SU-DHL-6 (cell line): ENCODE results near the gene ASCL2.

Source experiments
- H2AFZ ChIP-seq: fragments of 200-600 bp; sonication (generic); 2 replicates; pipeline ENCODE4 v1.6.1; 2014; ENCODE audit warnings: low read depth, mild to moderate bottlenecking, moderate library complexity, mixed read lengths, antibody characterized with exemption, low read length; ENCODE audit not compliant: severe bottlenecking
- H3F3A ChIP-seq: fragments of 200-600 bp; shearing (Covaris generic); 2 replicates; pipeline ENCODE4 v1.6.0; 2016; ENCODE audit warnings: antibody characterized with exemption, mild to moderate bottlenecking; ENCODE audit not compliant: insufficient read depth
- H3K27ac ChIP-seq: fragments of 200-600 bp; sonication (generic); 2 replicates; pipeline ENCODE4 v1.5.1; 2016; ENCODE audit warnings: low read depth, mild to moderate bottlenecking, low read length, moderate library complexity, mixed read lengths
- H3K27me3 ChIP-seq: fragments of 200-600 bp; sonication (generic), shearing (Covaris generic); 2 replicates; pipeline ENCODE4 v1.6.0; 2014; ENCODE audit warnings: mild to moderate bottlenecking, low read length
- H3K36me3 ChIP-seq: fragments of 200-600 bp; sonication (generic); 2 replicates; pipeline ENCODE4 v1.6.1; 2014; ENCODE audit warnings: mild to moderate bottlenecking, low read length, mixed read lengths
- H3K4me2 ChIP-seq: fragments of 300-600, 200-600 bp; shearing (Covaris generic), sonication (generic); 2 replicates; pipeline ENCODE4 v1.6.0; 2014; ENCODE audit warnings: low read length, low read depth, mild to moderate bottlenecking; ENCODE audit not compliant: poor library complexity, severe bottlenecking
- H3K4me3 ChIP-seq: fragments of 200-600 bp; sonication (generic); 2 replicates; pipeline ENCODE4 v1.5.1; 2014; ENCODE audit warnings: antibody characterized with exemption, low read length, mild to moderate bottlenecking, mixed read lengths; ENCODE audit not compliant: insufficient read depth, poor library complexity, severe bottlenecking
- H3K79me2 ChIP-seq: fragments of 200-600 bp; sonication (generic); 2 replicates; pipeline ENCODE4 v1.6.1; 2014; ENCODE audit warnings: mild to moderate bottlenecking, low read length, moderate library complexity; ENCODE audit not compliant: insufficient read depth
- H3K9ac ChIP-seq: fragments of 200-600 bp; sonication (generic); 2 replicates; pipeline ENCODE4 v1.7.0; 2014; ENCODE audit warnings: mild to moderate bottlenecking, low read length
- H3K9me2 ChIP-seq: fragments of 200-600 bp; sonication (generic); replicated peaks from 2 replicates; pipeline ENCODE4 v1.6.1; 2014; ENCODE audit warnings: low read length; ENCODE audit not compliant: insufficient read depth
- H3K9me3 ChIP-seq: fragments of 200-600 bp; sonication (generic); 2 replicates; pipeline ENCODE4 v1.6.1; 2014; ENCODE audit warnings: low read length, mixed read lengths; ENCODE audit not compliant: insufficient read depth
- H4K20me1 ChIP-seq: fragments of 200-600 bp; sonication (generic); 2 replicates; pipeline ENCODE4 v1.6.1; 2014; ENCODE audit warnings: low read depth, mild to moderate bottlenecking, antibody characterized with exemption, low read length, moderate library complexity, mixed read lengths
- CTCF ChIP-seq: fragments of 200-600 bp; sonication (generic); IDR thresholded peaks from one replicate; pipeline ENCODE4 v1.5.1; 2017; ENCODE audit warnings: antibody characterized with exemption, mild to moderate bottlenecking, low read length, moderate library complexity; ENCODE audit not compliant: insufficient read depth, poor library complexity, severe bottlenecking
- EZH2phosphoT487 ChIP-seq: fragments of 200-600 bp; sonication (generic), shearing (Covaris generic); conservative IDR thresholded peaks from 2 replicates; pipeline ENCODE4 v1.6.1; 2018; ENCODE audit warnings: mild to moderate bottlenecking, antibody characterized with exemption, low read length, moderate library complexity, mixed read lengths

Gene ASCL2

DNA sequence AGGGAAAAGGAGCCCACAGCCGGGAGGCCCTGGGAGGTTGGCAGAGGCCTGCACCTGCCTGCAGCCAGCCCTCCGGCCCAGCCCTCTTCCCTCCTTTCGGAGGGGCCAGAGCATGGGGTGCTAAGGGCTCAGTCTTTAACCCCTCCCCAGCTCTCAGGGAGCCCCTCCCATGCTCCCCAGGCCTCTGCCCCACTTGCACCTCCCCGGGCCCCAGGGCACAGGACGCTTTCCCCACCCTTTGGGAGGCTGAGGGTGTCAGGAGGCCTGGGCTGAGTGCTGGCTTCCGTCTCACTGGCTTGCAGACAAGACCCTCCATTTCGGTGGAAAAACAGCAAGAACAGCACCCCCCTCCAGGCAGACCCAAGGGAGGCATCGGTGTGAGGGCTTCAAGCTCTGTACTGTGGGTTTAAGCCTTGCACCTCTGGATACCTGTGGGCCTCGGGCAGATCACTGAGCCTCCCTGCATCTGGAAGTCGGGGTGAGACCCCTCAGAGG lies 7.3 kb downstream of the ASCL2 start:
- TF ChIP-seq EZH2phosphoT487 (no peak), CTCF (no peak)
- H3K36me3 ChIP-seq, result no peaks in the 10 kb centered on the region
- no peak overlapping the region for H2AFZ ChIP-seq
- no peaks in the 10 kb centered on the region for H3K9me3 ChIP-seq
- no peaks in the 10 kb centered on the region for H4K20me1 ChIP-seq
- H3K4me3 ChIP-seq, result no peak overlapping the region
- no peaks in the 10 kb centered on the region for H3K9me2 ChIP-seq
- H3K79me2 ChIP-seq, result no peaks in the 10 kb centered on the region
- H3F3A ChIP-seq, result no peaks in the 10 kb centered on the region
- H3K27ac ChIP-seq, result no peak overlapping the region
- H3K4me2 ChIP-seq, result no peak overlapping the region
- H3K27me3 ChIP-seq, result no peaks in the 10 kb centered on the region
- no peak overlapping the region for H3K9ac ChIP-seq

DNA sequence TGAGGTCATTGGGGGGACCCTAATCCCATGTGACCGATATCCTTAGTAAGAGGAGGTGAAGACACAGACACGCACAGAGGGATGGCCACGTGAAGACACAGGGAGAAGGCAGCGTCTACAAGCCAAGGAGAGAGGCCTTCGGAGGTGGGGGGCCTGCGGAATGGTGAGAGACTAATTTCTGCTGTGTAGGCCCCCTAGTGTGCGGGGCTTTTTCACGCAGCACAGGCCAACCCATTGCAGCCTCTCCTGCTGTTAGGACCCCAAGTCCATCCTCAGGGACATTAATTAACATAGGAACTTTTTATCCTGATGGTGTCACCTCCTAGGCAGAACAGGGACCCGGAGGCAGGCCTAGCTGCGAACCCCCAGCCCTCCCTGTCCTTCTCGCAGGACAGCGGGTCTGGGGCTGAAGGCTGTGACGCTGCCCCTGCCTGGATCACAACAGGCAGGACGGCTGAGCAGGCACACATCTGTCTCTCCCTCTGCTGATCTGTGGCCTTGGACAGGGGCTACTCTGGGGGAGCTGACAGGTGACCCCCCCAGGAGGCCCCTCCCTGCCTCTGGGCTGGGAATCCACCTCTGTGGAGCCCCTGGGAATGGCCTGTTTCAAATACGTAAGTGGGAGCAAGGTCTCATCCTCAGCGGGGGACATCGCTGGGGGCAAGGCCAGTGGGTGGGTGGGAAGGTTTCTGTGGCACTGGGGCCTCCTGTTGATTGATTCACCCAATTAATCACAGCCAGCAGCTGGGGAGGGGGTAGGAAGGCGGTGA lies 7.9 kb downstream of the ASCL2 start:
- no peak overlapping the region for H3K9ac ChIP-seq
- H3K36me3 ChIP-seq, result no peaks in the 10 kb centered on the region
- no peaks in the 10 kb centered on the region for H4K20me1 ChIP-seq
- H3K4me2 ChIP-seq, result no peak overlapping the region
- no peaks in the 10 kb centered on the region for H3K9me2 ChIP-seq
- H3K9me3 ChIP-seq, result no peaks in the 10 kb centered on the region
- no peaks in the 10 kb centered on the region for H3K27me3 ChIP-seq
- H2AFZ ChIP-seq, result no peak overlapping the region
- TF ChIP-seq EZH2phosphoT487 (no peak), CTCF (no peak)
- H3K79me2 ChIP-seq, result no peaks in the 10 kb centered on the region
- H3K27ac ChIP-seq, result no peak overlapping the region
- no peak overlapping the region for H3K4me3 ChIP-seq
- no peaks in the 10 kb centered on the region for H3F3A ChIP-seq

DNA sequence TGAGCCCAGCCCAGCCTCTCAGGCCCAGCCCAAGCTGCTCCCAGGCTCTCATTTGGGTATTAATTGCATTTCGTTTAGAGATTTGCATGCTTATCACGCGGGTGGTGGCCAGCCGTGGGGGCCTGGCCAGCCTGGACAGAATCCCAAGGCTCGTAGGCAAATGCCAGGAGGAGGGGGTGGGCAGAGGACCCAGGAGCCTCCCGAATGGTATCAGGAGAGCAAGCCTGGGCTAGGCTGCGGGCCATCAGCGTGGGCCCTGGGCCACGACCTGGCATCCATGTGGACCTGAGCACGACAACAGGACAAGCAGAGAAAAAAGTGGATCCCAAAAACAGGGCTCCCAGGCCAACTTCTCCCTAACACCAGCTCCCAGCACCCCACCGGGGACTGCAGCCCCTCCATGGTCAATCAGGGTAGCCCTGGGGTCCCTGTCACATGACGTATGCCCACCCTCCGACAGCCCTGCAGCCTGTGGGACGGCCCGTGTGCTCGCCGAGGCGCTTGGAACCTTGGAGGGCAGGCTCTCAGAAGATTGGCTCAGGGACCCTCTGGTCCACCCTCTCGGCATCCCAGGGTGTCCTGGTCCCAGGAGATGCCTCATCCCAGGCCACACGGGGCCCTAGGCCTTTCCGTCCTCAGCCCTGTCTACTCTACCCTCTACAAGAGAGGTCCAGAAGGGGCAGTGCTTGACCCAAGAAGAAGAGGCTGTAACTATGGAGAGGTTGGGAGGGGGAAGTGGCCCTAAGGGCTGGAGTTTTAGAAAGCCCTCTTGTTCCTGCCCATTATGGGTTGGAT lies 8.8 kb downstream of the ASCL2 start:
- Histone ChIP-seq H3K9me2 (no peaks in the 10 kb centered on the region), H3K27me3 (no peaks in the 10 kb centered on the region), H3K9ac (no peak overlapping the region), H3K4me3 (no peak overlapping the region), H3K9me3 (no peaks in the 10 kb centered on the region), H4K20me1 (no peaks in the 10 kb centered on the region), H3K79me2 (no peaks in the 10 kb centered on the region), H3K36me3 (no peaks in the 10 kb centered on the region), H2AFZ (no peak overlapping the region), H3K4me2 (no peak overlapping the region), H3F3A (no peaks in the 10 kb centered on the region), H3K27ac (no peak overlapping the region)
- TF ChIP-seq CTCF (no peak), EZH2phosphoT487 (no peak)
